GM20000 (cell line): Measurements from ENCODE around the gene OVOL2.
"Not testable (repeated sequence)": the region's sequence is repeated elsewhere in the genome, so short reads cannot be mapped to it uniquely, and the experiment has no call there.

ENCODE experiments used
- DNase-seq: peaks from one replicate; pipeline ENCODE4 v3.0.0; 2012; ENCODE audit warnings: low spot score
- TF ChIP-seq, protein P1 (sequence below): IDR thresholded peaks from 2 replicates; pipeline ENCODE4 v1.5.1; 2012; ENCODE audit warnings: mild to moderate bottlenecking, control low read depth; ENCODE audit errors: extremely low read depth, missing control alignments

OVOL2 gene

DNA sequence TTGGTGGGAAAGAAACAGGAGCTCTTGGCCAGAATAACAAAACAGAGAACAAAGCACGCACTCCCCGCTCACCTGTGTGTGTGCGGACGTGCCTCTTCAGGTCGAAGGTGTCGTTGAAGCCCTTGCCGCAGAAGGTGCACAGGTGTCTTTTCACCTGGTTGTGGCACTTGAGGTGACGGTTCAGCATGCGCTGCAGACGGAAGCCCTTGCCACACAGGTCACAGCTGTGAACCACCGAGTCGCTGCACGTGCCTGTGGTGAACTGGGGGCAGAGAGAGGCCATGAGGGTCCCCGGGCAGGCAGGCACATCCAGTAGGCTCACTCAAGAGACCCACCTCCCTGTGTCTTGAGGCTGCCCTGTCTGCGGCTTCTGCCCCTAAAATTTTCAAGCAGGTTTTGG is 16.3 kb downstream of the OVOL2 start:
- TF ChIP-seq, protein P1, sequence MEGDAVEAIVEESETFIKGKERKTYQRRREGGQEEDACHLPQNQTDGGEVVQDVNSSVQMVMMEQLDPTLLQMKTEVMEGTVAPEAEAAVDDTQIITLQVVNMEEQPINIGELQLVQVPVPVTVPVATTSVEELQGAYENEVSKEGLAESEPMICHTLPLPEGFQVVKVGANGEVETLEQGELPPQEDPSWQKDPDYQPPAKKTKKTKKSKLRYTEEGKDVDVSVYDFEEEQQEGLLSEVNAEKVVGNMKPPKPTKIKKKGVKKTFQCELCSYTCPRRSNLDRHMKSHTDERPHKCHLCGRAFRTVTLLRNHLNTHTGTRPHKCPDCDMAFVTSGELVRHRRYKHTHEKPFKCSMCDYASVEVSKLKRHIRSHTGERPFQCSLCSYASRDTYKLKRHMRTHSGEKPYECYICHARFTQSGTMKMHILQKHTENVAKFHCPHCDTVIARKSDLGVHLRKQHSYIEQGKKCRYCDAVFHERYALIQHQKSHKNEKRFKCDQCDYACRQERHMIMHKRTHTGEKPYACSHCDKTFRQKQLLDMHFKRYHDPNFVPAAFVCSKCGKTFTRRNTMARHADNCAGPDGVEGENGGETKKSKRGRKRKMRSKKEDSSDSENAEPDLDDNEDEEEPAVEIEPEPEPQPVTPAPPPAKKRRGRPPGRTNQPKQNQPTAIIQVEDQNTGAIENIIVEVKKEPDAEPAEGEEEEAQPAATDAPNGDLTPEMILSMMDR: no peak
- DNase-seq: no peak

GRCh38 chr20:18039063-18039462 is 18.7 kb downstream of the OVOL2 start:
- no peak for DNase-seq
- TF ChIP-seq, protein P1: no peak

GRCh38 chr20:18034039-18034438 is 23.7 kb downstream of the OVOL2 start:
- TF ChIP-seq, protein P1: no peak
- no peak for DNase-seq

GRCh38 chr20:18032977-18033892 is 24.5 kb downstream of the OVOL2 start:
- no peak for DNase-seq
- TF ChIP-seq, protein P1: no peak

GRCh38 chr20:18031888-18032509 is 25.7 kb downstream of the OVOL2 start:
- TF ChIP-seq, protein P1: no peak

GRCh38 chr20:18031050-18031449 is 26.7 kb downstream of the OVOL2 start:
- DNase-seq: no peak
- TF ChIP-seq, protein P1: no peak

More at GRCh38 chr20:18031888-18032509, 25.7 kb downstream of the OVOL2 start:
- no peak for DNase-seq

DNA sequence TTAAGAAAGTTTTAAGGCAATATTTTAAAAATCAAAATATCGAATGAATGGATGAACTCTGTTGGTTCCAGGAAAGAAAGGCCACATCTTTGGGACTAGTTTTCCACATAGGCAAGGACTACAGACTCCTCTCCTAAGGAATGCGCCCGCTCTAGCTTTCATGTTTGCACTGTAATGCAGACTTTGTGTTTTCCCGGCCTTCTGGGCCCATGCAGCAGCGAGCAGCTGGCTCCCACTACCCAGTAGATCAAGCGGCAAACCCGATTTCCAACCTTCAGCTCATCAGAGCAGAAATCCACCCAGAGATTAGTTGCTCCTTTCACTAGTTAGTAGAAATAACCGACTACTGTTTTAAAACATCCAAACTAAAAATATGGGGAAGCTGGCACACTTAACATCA is 27.7 kb downstream of the OVOL2 start:
- no peak for DNase-seq
- TF ChIP-seq, protein P1: no peak

GRCh38 chr20:18027011-18027410 is 30.7 kb downstream of the OVOL2 start:
- not testable (repeated sequence) for DNase-seq
